Myocyte (in vitro differentiated cells): ENCODE data around the gene MYO9A. TPM values are rescaled to one million over a fixed set of nuclear protein-coding genes. Genes with fewer than 3 reads are reported as not detected.
A peak's percentile ranks its signal among the peaks of the same experiment; 100 is the strongest.
"Not testable (repeated sequence)": the region's sequence is repeated elsewhere in the genome, so short reads cannot be mapped to it uniquely, and the experiment has no call there.

Experiments
- DNase-seq: peaks from one replicate; pipeline ENCODE4 v3.0.0-alpha.2; 2012; ENCODE audit warnings: low read depth
- total RNA-seq: library from RNA; depleted of rRNA; stranded (reverse); fragments of >200 nt; gene quantifications from 2 replicates; pipeline ENCODE4 v1.2.3, GENCODE V29; 2014

The MYO9A gene
- total RNA-seq, 1 donor from 2014 or later: 22.1 TPM

- DNase-seq: not testable (repeated sequence)
Observed at GRCh38 chr15:72053297-72053696, 64.7 kb downstream of the MYO9A start.

DNA sequence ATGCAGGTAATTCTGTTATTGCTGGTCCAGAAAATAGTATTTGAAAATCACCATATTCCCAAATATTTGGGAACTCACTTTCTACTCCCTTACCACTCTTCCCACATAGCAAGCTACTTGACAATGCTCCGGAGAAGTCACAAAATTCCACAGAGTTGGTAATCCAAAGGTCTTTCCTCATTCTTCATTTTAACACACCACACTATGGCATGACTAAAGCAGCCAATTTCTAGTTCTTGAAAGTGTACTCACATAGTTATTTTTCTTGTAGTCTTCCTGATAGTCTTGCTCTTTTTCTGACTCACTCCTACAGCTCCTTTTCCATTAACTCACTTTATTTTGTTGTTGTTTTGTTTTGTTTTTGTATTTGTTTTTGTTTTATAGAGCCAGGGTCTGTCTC is 67.2 kb downstream of the MYO9A start:
- no peak for DNase-seq

DNA sequence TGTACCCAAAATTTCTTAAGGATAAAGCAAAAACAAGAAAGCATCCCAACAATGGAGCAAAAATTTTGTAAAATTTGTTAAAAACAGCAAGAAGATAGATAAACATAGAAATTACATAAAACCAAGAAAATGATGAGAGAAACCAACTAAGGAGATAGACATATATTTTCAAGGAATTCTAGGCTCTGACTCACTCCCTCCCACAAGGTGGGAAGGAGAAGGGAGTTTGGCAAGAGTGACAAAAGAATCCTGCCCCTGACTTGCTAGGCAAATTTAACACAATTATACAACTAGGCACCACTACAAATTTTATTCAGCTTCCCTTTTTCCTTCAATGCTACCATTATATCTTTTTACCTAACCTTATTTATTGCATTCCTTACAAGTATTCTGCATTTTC is 70.9 kb downstream of the MYO9A start:
- DNase-seq: no peak

DNA sequence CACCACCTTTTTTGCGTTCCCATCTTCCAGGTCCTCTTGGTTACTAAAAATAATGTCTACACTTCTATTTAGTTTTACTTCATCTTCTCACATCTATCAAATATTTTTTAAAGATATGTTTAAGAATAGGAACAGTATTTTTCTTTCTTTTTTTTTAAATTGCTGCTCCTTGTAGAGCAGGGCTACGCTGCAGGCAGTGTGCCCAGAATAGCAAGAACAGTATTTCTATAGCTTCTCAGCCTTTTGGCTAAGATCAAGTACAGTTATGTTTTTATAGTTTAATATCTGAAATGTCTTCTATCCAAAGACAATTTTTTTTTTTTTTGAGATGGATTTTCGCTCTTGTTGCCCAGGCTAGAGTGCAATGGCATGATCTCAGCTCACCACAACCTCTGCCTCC is 73.0 kb downstream of the MYO9A start:
- DNase-seq: no peak

- DNase-seq: no peak
Observed at GRCh38 chr15:72042865-72043264, 75.1 kb downstream of the MYO9A start.

DNA sequence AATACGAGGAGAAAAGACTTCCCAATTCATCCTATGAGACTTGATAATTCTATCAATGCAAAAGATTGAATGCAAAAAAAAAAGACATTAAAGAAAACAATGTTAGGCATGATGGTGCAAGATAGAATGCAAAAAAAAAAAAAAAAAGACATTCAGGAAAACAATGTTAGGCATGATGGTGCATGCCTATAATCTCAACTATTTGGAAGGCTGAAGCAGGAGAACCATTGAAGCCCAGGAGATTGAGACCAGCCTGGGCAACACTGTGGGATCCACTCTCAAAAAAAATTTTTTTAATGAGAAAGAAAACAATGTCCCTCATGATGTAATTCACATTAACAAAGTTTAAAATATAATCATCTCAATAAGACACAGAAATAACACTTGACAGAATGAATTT is 75.9 kb downstream of the MYO9A start:
- no peak for DNase-seq

DNA sequence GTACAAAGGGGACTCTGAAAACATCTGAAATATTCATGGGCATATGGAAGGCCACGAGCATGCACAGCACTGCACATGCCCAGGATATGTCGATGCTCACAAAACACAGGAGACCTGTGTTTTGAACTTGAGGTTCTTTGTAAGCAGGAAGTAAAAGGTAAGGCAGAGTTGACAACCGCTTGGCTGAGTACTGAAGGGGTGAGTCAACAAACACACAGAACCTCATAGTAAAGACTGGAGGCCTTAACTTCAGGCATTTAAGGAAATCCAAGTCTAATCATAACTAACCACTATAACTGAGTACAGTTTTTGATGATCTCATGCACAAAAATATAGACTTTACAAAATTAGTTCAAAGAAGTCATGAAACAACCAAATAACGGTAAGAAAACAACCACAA is 80.6 kb downstream of the MYO9A start:
- no peak for DNase-seq

DNA sequence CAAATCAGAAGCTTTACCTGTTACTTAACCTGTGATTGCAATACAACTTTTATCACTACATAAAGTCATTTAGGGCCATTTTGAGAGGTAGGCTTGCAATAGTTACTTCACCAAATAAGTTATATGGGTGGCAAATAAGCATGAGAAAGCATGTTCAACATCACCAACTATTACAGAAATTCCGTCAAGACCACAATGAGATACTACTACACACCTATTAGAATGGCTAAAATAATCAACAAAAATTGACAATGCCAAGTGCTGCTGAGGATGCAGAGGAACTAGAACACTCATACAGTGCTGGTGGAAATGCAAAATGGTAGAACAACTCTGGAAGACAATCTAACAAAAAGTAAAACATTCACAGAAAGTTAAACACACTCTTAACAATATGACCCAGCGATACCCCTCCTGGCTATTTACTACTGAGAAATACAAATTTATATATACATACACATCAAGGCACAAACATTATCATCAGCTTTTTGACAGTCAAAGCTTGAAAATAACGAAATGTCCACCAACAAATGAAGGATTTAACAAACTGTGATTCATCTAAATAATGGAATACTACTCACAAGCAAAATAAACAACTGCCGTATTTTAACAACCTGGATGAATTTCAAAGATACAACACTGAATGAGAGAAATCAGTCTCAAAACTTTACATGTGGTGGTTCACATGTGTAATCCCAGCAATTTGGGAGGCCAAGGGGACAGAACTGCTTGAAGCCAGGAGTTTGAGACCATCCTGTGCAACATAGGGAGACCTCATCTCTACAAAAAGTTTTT is 82.9 kb downstream of the MYO9A start:
- DNase-seq: no peak

- DNase-seq: no peak
Observed at GRCh38 chr15:72034351-72034750, 83.6 kb downstream of the MYO9A start.

DNA sequence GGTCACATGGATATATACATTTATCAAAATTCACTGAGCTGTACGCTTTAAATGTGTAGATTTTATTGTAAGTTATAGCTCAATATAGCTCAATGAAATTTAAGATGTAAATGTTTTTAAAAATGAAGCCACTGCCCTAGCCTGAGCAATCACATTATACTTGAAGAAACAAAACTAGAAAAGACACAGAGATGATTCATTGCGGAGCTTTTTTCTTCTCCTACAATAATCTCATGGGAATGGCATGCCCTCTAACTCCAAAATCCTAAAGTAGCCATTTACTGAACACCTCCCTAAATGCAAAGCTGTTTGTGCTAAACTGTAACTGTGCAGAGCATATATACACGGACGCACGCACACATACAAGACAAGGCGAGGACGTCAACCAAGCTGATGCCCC is 84.2 kb downstream of the MYO9A start:
- peak; percentile 8 for DNase-seq

GRCh38 chr15:72033285-72033684 is 84.7 kb downstream of the MYO9A start:
- no peak for DNase-seq

DNA sequence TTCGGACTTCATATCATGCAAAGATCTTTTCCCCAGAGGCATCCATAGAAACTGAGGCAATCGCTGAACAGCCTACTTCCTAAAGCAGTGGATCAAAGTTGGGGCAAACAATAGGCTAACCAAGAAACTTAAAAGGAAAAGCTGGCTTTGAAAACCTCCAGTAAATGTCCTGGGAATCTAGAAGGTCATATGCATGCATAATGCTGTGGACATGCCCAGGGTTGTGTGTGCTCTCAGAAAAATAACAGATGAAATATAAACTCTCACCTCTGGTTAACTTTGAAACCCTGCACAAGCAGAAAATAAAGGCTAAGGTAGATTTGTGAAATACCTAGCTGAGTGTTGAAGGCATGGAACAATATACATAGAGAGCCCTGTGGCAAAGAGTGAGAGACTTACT is 96.3 kb downstream of the MYO9A start:
- DNase-seq: no peak

- no peak for DNase-seq
Observed at GRCh38 chr15:72020799-72021198, 97.2 kb downstream of the MYO9A start.

- DNase-seq: not testable (repeated sequence)
Observed at GRCh38 chr15:72014555-72014954, 103.4 kb downstream of the MYO9A start.

GRCh38 chr15:72013703-72014102 is 104.2 kb downstream of the MYO9A start:
- DNase-seq: no peak

DNA sequence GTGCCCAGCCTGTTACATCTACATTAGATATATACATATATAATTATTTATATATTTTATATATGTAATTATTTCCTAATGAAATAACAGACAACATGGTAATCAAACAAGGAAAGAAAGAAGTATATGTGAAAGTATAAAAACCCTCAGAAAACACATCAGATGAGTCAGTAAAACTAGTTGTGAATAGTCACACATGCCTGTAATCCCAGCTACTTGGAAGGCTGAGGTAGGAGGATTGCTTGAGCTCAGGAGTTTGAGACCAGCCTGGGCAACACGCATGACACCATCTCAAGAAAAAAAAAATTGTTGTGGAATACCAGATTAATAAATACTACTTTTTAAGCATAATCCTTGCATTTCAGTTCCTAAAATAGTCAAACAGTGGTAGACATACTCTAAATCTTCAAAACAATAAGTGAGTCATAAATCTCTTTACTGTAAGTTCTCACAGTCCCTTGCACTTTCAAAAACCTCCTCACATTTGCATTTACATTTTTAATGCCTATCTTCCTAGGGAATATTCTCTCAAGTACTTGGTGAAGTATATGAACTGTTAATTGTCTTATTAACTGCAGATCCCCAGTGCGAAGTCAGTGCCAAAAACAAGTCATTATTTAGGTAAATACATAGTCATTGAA is 106.5 kb downstream of the MYO9A start:
- DNase-seq: no peak

GRCh38 chr15:72009222-72009621 is 108.7 kb downstream of the MYO9A start:
- DNase-seq: no peak

- no peak for DNase-seq
Observed at GRCh38 chr15:72006382-72006781, 111.6 kb downstream of the MYO9A start.

- DNase-seq: no peak
Observed at GRCh38 chr15:72005483-72005882, 112.5 kb downstream of the MYO9A start.

- no peak for DNase-seq
Observed at GRCh38 chr15:71999807-72000206, 118.1 kb downstream of the MYO9A start.

GRCh38 chr15:71998717-71999116 is 119.2 kb downstream of the MYO9A start:
- DNase-seq: not testable (repeated sequence)

DNA sequence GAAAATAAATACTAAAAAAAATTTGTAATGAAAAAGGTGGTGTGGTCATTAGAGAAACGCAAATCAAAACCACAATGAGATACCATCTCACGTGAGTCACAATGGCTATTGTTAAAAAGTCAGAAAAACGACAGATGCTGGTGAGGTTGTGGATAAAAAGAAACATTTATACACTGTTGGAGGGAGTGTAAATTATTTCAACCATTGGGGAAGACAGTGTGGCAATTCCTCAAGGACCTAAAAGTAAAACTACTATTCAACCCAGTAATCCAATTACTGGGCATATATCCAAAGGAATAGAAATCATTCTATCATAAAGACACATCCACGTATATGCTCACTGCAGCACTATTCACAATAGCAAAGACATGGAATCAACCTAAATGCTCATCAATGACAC is 120.3 kb downstream of the MYO9A start:
- DNase-seq: peak; percentile 23

DNA sequence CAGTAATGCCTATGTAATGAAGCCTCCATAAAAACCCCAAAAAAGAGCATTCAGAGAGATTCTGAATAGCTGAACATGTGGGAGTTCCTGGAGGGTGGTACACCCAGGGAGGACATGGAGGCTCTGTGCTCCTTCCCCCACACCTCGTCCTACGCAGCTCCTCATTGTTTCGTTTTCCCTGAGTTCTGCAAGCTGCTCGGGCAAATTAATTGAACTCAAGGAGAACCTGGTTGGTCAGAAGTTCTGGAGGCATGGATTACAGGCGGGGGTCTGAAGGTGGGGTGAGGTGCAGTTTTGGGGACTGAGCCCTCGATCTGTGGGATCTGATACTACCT is 142.2 kb downstream of the MYO9A start:
- no peak for DNase-seq
